ENCODE data around the gene CEP131. TPM values are rescaled to one million over a fixed set of nuclear protein-coding genes. Genes with fewer than 3 reads are reported as not detected.

The CEP131 gene
- polyA plus RNA-seq, 1 donor from 2014 or later, result 21.3 TPM

- no peaks in the 10 kb centered on the region for H3K9me3 ChIP-seq (ENCODE audit: low read length)
- no peak overlapping the region for H3K27ac ChIP-seq (ENCODE audit: low read length)
- TF ChIP-seq EZH2 (IDR thresholded peaks at IDR 0.05; ENCODE audit: borderline replicate concordance, insufficient read depth, low read length, poor library complexity, severe bottlenecking) (no peak), CTCF (IDR thresholded peaks at IDR 0.05; ENCODE audit: poor library complexity, severe bottlenecking) (no peak), EP300 (conservative IDR thresholded peaks at IDR 0.05; ENCODE audit: poor library complexity, severe bottlenecking) (no peak), REST (IDR thresholded peaks at IDR 0.05; ENCODE audit: borderline replicate concordance) (no peak), SMC3 (conservative IDR thresholded peaks at IDR 0.05; ENCODE audit: poor library complexity) (no peak), TAF1 (IDR thresholded peaks at IDR 0.05; ENCODE audit: low read depth) (no peak), MXI1 (conservative IDR thresholded peaks at IDR 0.05; ENCODE audit: poor library complexity, severe bottlenecking) (no peak), POLR2AphosphoS5 (IDR thresholded peaks at IDR 0.05) (no peak), RAD21 (conservative IDR thresholded peaks at IDR 0.05) (no peak)
- H3K9me2 ChIP-seq (ENCODE audit: insufficient read depth, low read length), result no peaks in the 10 kb centered on the region
- no peaks in the 10 kb centered on the region for H4K20me1 ChIP-seq (ENCODE audit: insufficient read depth)
- no peak overlapping the region for H3K9ac ChIP-seq (ENCODE audit: low read length)
- H3K4me3 ChIP-seq (ENCODE audit: low read length), result no peak overlapping the region
- H3K4me2 ChIP-seq (ENCODE audit: low read length), result no peak overlapping the region
- no peaks in the 10 kb centered on the region for H3K27me3 ChIP-seq (ENCODE audit: insufficient read depth, low read depth, low read length)
- no peaks in the 10 kb centered on the region for H3F3A ChIP-seq (ENCODE audit: insufficient read depth, low read length, poor library complexity, severe bottlenecking)
- H3K36me3 ChIP-seq (ENCODE audit: insufficient read depth, low read length), result no peaks in the 10 kb centered on the region
- no peak overlapping the region for H2AFZ ChIP-seq (ENCODE audit: low read depth, low read length)
- no peaks in the 10 kb centered on the region for H3K79me2 ChIP-seq (replicated peaks; ENCODE audit: insufficient read depth, low read length)
Observed at GRCh38 chr17:81188491-81188840, 34.3 kb downstream of the CEP131 start.

GRCh38 chr17:81187586-81188490, 34.9 kb downstream of the CEP131 start:
- Histone ChIP-seq H3K27me3 (ENCODE audit: insufficient read depth, low read depth, low read length) (no peaks in the 10 kb centered on the region), H3K4me3 (ENCODE audit: low read length) (no peak overlapping the region), H3F3A (ENCODE audit: insufficient read depth, low read length, poor library complexity, severe bottlenecking) (no peaks in the 10 kb centered on the region), H3K4me2 (ENCODE audit: low read length) (no peak overlapping the region), H2AFZ (ENCODE audit: low read depth, low read length) (no peak overlapping the region), H3K79me2 (replicated peaks; ENCODE audit: insufficient read depth, low read length) (no peaks in the 10 kb centered on the region), H3K27ac (ENCODE audit: low read length) (no peak overlapping the region), H3K9ac (ENCODE audit: low read length) (no peak overlapping the region), H3K9me3 (ENCODE audit: low read length) (no peaks in the 10 kb centered on the region), H3K36me3 (ENCODE audit: insufficient read depth, low read length) (no peaks in the 10 kb centered on the region), H3K9me2 (ENCODE audit: insufficient read depth, low read length) (no peaks in the 10 kb centered on the region), H4K20me1 (ENCODE audit: insufficient read depth) (no peaks in the 10 kb centered on the region)
- no peak for TF ChIP-seq TAF1 (IDR thresholded peaks at IDR 0.05; ENCODE audit: low read depth)
- no peak for TF ChIP-seq RAD21 (conservative IDR thresholded peaks at IDR 0.05)
- TF ChIP-seq REST (IDR thresholded peaks at IDR 0.05; ENCODE audit: borderline replicate concordance), result no peak
- no peak for TF ChIP-seq EP300 (conservative IDR thresholded peaks at IDR 0.05; ENCODE audit: poor library complexity, severe bottlenecking)
- no peak for TF ChIP-seq EZH2 (IDR thresholded peaks at IDR 0.05; ENCODE audit: borderline replicate concordance, insufficient read depth, low read length, poor library complexity, severe bottlenecking)
